ENCODE measurements around the gene ABCA1. TPM values are rescaled to one million over a fixed set of nuclear protein-coding genes. Genes with fewer than 3 reads are reported as not detected.
"Not testable (repeated sequence)": the region's sequence is repeated elsewhere in the genome, so short reads cannot be mapped to it uniquely, and the experiment has no call there.

ABCA1 gene
- polyA plus RNA-seq, 1 experiment: 36.2 TPM

DNA sequence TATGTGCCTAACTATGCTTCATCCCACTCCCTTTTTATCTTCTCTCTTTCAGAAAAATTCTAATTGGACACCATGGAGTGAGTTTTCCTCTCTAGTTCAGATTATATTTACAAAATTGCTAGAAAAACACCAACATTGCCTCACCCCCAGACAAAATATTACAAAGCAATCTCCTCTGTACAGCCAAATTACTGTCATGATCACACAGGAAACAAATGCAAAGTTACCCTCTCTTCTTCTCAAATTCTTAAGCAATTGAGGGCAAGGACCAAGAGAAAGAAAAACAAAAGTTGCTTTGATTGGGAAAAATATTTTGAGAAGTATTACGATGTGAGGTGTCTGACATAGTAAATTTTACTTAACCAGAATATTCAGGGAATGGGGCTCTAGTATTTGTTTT, 30.8 kb upstream of the ABCA1 start:
- TF ChIP-seq, protein P1, sequence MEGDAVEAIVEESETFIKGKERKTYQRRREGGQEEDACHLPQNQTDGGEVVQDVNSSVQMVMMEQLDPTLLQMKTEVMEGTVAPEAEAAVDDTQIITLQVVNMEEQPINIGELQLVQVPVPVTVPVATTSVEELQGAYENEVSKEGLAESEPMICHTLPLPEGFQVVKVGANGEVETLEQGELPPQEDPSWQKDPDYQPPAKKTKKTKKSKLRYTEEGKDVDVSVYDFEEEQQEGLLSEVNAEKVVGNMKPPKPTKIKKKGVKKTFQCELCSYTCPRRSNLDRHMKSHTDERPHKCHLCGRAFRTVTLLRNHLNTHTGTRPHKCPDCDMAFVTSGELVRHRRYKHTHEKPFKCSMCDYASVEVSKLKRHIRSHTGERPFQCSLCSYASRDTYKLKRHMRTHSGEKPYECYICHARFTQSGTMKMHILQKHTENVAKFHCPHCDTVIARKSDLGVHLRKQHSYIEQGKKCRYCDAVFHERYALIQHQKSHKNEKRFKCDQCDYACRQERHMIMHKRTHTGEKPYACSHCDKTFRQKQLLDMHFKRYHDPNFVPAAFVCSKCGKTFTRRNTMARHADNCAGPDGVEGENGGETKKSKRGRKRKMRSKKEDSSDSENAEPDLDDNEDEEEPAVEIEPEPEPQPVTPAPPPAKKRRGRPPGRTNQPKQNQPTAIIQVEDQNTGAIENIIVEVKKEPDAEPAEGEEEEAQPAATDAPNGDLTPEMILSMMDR (IDR thresholded peaks at IDR 0.05; ENCODE audit: insufficient read depth, low read depth, low read length): no peak
- no peaks in the 10 kb centered on the region for H3K27me3 ChIP-seq (ENCODE audit: control insufficient read depth, insufficient read depth, low read length)
- ChIA-PET CTCF (no interaction called here), POLR2A (no interaction called here)
- no peak for DNase-seq (ENCODE audit: low read depth)
- H3K36me3 ChIP-seq (ENCODE audit: control insufficient read depth, insufficient read depth, low read length): no peaks in the 10 kb centered on the region
- no peak overlapping the region for H3K4me3 ChIP-seq (ENCODE audit: low read depth, low read length)

- POLR2A ChIA-PET; H3K4me3 ChIP-seq (ENCODE audit: low read depth, low read length); DNase-seq (ENCODE audit: low read depth); H3K27me3 ChIP-seq (ENCODE audit: control insufficient read depth, insufficient read depth, low read length); CTCF ChIA-PET; H3K36me3 ChIP-seq (ENCODE audit: control insufficient read depth, insufficient read depth, low read length): not testable (repeated sequence)
These were observed 30.1 kb upstream of the ABCA1 start for GRCh38 chr9:104958006-104958405.

- ChIA-PET POLR2A (no interaction called here), CTCF (no interaction called here)
- Histone ChIP-seq H3K36me3 (ENCODE audit: control insufficient read depth, insufficient read depth, low read length) (no peaks in the 10 kb centered on the region), H3K27me3 (ENCODE audit: control insufficient read depth, insufficient read depth, low read length) (no peaks in the 10 kb centered on the region), H3K4me3 (ENCODE audit: low read depth, low read length) (no peak overlapping the region)
- TF ChIP-seq, protein P1 (IDR thresholded peaks at IDR 0.05; ENCODE audit: insufficient read depth, low read depth, low read length): no peak
- no peak for DNase-seq (ENCODE audit: low read depth)
These were observed 23.5 kb upstream of the ABCA1 start for GRCh38 chr9:104951487-104951886.

GRCh38 chr9:104950838-104951237, 22.9 kb upstream of the ABCA1 start:
- ChIA-PET CTCF (no interaction called here), POLR2A (no interaction called here)
- TF ChIP-seq, protein P1 (IDR thresholded peaks at IDR 0.05; ENCODE audit: insufficient read depth, low read depth, low read length): no peak
- Histone ChIP-seq H3K36me3 (ENCODE audit: control insufficient read depth, insufficient read depth, low read length) (no peaks in the 10 kb centered on the region), H3K27me3 (ENCODE audit: control insufficient read depth, insufficient read depth, low read length) (no peaks in the 10 kb centered on the region), H3K4me3 (ENCODE audit: low read depth, low read length) (no peak overlapping the region)
- no peak for DNase-seq (ENCODE audit: low read depth)

- TF ChIP-seq, protein P1 (IDR thresholded peaks at IDR 0.05; ENCODE audit: insufficient read depth, low read depth, low read length): no peak
- Histone ChIP-seq H3K27me3 (ENCODE audit: control insufficient read depth, insufficient read depth, low read length) (no peaks in the 10 kb centered on the region), H3K36me3 (ENCODE audit: control insufficient read depth, insufficient read depth, low read length) (no peaks in the 10 kb centered on the region), H3K4me3 (ENCODE audit: low read depth, low read length) (no peak overlapping the region)
- ChIA-PET POLR2A (no interaction called here), CTCF (no interaction called here)
- no peak for DNase-seq (ENCODE audit: low read depth)
These were observed 20.3 kb upstream of the ABCA1 start for GRCh38 chr9:104948277-104948676.

GRCh38 chr9:104944871-104945270, 16.9 kb upstream of the ABCA1 start:
- Histone ChIP-seq H3K4me3 (ENCODE audit: low read depth, low read length) (no peak overlapping the region), H3K27me3 (ENCODE audit: control insufficient read depth, insufficient read depth, low read length) (no peaks in the 10 kb centered on the region), H3K36me3 (ENCODE audit: control insufficient read depth, insufficient read depth, low read length) (no peaks in the 10 kb centered on the region)
- TF ChIP-seq, protein P1 (IDR thresholded peaks at IDR 0.05; ENCODE audit: insufficient read depth, low read depth, low read length): no peak
- ChIA-PET CTCF (interaction anchor here (0.7 to 2.0 kb wide), 3 partner anchors 10 to 82 kb away, joined by 3 to 7 read pairs (median 3); partner anchors contain the start of gene ABCA1), POLR2A (interaction anchor here (0.6 kb wide), 1 partner anchor 543 kb away, joined by 3 read pairs; no protein-coding TSS in a partner anchor)
- peak; percentile 47 for DNase-seq (ENCODE audit: low read depth)

Measured in BJ (cell line).